HG02623 (cell line): Measurements from ENCODE around the gene ANO9.

Experiments
- ATAC-seq: cut with Tn5 transposase; IDR thresholded peaks from one replicate; pipeline ENCODE4 v1.9.1; 2021; ENCODE audit warnings: moderate library complexity; ENCODE audit not compliant: unreplicated experiment

ANO9 gene, protein sequence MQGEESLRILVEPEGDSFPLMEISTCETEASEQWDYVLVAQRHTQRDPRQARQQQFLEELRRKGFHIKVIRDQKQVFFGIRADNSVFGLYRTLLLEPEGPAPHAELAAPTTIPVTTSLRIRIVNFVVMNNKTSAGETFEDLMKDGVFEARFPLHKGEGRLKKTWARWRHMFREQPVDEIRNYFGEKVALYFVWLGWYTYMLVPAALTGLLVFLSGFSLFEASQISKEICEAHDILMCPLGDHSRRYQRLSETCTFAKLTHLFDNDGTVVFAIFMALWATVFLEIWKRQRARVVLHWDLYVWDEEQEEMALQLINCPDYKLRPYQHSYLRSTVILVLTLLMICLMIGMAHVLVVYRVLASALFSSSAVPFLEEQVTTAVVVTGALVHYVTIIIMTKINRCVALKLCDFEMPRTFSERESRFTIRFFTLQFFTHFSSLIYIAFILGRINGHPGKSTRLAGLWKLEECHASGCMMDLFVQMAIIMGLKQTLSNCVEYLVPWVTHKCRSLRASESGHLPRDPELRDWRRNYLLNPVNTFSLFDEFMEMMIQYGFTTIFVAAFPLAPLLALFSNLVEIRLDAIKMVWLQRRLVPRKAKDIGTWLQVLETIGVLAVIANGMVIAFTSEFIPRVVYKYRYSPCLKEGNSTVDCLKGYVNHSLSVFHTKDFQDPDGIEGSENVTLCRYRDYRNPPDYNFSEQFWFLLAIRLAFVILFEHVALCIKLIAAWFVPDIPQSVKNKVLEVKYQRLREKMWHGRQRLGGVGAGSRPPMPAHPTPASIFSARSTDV

GRCh38 chr11:441418-442274, at the start of gene ANO9:
Gene ANO9, minus strand, starts transcription at chr11:442011. Its CDS starts 85 bp downstream, at chr11:441926.
- ATAC-seq = peak; percentile 48

GRCh38 chr11:491358-491757, 49.5 kb upstream of the ANO9 start:
- ATAC-seq = no peak

- ATAC-seq = no peak
Observed at GRCh38 chr11:490930-491260, 49.1 kb upstream of the ANO9 start.

- no peak for ATAC-seq
Observed at GRCh38 chr11:490186-490929, 48.5 kb upstream of the ANO9 start.

DNA sequence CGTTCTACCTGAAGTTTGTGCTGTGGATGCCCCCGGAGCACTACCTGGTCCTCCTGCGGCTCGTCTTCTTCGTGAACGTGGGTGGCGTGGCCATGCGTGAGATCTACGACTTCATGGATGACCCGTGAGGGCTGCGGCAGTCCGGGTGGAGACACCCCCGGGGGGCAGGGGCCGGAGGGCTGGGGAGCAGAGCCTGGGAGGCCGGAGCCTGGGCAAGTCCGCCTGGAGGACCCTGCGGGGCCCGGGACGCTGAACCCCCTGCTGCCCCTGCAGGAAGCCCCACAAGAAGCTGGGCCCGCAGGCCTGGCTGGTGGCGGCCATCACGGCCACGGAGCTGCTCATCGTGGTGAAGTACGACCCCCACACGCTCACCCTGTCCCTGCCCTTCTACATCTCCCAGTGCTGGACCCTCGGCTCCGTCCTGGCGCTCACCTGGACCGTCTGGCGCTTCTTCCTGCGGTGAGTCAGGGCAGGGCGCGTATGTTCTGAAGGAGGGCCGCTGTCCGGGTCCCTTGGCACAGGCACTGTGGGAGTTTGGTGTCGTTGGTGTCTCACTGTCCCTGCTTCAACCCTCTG, 47.9 kb upstream of the ANO9 start:
- no peak for ATAC-seq

DNA sequence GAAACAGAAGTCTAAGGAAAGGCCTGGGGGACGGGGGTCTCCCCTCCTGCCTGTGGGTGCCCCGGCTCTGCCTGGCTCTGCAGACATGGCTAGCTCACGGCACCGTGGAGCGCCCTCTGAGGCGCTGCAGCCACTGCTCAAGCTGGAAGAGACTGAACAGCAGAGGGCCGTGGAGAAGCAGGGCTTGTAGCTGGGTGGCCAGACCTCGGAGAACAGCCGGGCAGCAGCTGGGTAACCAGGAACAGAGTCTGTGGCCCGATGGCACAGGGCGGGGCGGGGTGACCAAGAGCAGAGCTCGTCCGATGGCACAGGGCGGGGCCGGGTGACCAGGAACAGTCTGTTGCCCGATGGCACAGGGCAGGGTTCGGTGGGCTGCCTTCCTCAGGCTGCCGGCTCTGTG, 47.2 kb upstream of the ANO9 start:
- ATAC-seq = no peak

- ATAC-seq = no peak
Observed at GRCh38 chr11:488579-488978, 46.8 kb upstream of the ANO9 start.

DNA sequence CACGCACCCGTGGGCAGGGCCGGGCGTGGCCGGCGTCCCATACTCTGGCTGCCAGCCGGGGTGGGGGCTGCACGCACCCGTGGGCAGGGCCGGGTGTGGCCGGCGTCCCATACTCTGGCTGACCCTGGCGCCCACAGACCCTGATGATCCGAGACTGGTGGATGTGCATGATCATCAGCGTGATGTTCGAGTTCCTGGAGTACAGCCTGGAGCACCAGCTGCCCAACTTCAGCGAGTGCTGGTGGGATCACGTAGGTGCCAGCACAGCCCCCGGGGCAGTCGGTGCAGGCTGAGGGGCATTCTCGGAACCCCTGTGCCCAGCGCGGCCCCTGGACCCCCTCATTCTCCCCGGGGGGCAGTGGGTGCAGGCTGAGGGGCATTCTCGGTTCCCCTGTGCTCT, 46.3 kb upstream of the ANO9 start:
- no peak for ATAC-seq

DNA sequence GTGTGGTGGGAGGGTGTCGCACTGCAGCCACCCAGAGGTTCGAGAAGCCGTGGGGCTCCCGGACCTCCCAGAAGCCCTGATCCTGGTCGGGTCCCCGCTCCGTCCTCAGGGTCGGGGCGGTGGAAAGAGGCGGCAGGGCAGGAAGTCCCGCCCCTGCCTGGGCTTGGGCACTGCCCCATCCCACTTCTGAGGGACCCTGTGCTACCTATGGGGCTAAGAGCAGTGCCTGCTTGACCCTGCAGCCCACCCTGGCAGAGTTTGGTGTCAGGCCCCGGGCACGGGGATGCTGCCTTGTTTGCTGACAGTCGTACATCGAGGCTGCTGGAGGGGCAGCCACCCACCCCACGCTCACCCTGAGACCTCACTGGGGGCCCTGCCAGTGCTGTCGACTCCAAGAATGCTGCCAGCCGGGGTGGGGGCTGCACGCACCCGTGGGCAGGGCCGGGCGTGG, 45.8 kb upstream of the ANO9 start:
- no peak for ATAC-seq

DNA sequence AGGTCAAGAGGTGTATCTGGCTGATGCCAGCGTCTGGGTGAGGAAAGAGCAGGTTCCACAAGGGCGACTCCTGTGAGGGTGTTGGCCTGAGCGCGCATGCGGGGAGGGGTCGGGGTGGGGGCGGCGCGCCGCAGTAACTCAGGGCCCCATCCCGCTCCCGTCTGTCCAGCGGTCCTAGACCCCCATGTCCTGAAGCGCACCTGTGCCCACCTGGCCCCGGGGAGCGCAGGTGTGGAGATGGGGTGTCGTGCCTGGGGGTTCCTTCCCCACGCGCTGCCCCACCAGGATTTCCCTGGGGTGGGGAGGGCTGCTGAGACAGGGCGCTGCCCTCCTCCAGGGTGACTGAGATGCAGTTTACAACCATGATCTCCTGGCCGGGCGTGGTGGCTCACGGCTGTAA, 44.4 kb upstream of the ANO9 start:
- no peak for ATAC-seq

GRCh38 chr11:484616-485015, 42.8 kb upstream of the ANO9 start:
- ATAC-seq = no peak

DNA sequence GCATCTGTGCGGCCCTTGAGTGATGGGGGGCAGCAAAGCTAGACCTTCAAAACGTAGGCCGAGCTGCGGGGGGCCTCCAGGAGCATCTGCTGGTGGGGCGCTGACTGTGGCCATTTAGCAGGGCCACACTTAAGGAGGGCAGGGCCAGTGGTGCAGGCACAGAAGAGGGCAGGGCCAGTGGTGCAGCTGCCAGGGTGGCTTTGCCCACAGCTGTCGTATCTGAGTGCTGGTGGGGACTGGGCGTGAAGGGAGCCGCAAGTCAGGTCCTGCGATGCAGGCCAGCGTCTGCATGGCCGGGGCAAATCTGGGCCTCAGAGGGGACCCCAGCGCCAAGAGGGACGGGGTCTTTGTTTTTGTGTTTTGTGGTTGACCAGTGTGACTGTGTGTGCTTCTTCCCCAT, 37.5 kb upstream of the ANO9 start:
- ATAC-seq = no peak

GRCh38 chr11:477052-477715, 35.4 kb upstream of the ANO9 start:
- ATAC-seq = no peak

DNA sequence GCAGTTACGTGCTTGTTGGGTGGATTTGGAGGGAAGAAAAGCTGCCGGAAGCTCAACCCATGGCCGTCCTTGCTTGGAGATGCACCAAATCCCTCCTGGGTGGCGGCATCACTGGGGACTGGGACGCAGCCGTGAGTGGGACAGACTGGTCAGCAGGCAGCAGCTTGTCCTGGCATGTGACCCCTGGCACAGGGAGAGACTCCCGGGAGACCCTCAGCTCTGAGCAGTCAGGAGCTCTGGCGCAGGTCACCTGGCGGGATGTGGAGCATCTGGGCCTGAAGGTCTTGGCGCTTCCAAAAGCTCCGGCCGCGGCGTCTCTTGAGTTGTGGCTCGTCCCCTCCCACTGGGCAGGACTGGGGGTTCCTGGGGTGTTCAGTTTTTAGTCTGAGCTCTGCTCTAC, 34.6 kb upstream of the ANO9 start:
- no peak for ATAC-seq

DNA sequence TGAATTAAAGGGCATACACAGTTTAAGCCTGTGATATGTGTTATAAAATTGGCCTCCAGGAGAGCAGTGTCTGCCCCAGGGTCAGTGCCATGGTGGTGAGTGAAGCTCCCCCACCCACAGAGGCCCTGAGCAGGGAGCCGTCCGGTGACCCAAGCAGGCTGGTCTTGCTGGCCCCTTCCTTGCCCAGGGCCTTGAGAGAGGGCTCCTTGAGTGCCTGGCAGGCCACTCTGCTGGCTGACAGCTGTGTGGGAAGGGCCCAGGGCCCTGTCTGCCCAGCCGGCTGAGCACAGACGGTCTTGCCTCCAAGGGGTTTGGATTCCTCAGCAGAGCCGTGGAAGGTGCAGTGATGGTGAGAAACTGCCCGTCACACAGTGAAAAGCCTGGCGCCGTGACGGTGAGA, 34.1 kb upstream of the ANO9 start:
- no peak for ATAC-seq

- ATAC-seq = no peak
Observed at GRCh38 chr11:474914-475506, 33.2 kb upstream of the ANO9 start.

- ATAC-seq = no peak
Observed at GRCh38 chr11:473962-474785, 32.4 kb upstream of the ANO9 start.

GRCh38 chr11:473415-473814, 31.6 kb upstream of the ANO9 start:
- no peak for ATAC-seq

- no peak for ATAC-seq
Observed at GRCh38 chr11:472816-473215, 31.0 kb upstream of the ANO9 start.
